OCI-LY1 (cell line): ENCODE results near the gene STYXL1.

Experiments used
- H2AFZ ChIP-seq: fragments of 200-600 bp; sonication (generic), shearing (Covaris generic); 2 replicates; pipeline ENCODE4 v1.6.0; 2014; ENCODE audit warnings: antibody characterized with exemption, mild to moderate bottlenecking, low read length
- H3F3A ChIP-seq: fragments of 200-600 bp; sonication (generic), shearing (Covaris generic); 2 replicates; pipeline ENCODE4 v1.6.0; 2014; ENCODE audit warnings: mild to moderate bottlenecking, antibody characterized with exemption, low read length, moderate library complexity; ENCODE audit not compliant: insufficient read depth
- H3K27ac ChIP-seq: fragments of 200-600 bp; sonication (generic); 2 replicates; pipeline ENCODE4 v1.5.1; 2014; ENCODE audit warnings: low read length, mixed run types, mild to moderate bottlenecking, low read depth; ENCODE audit not compliant: poor library complexity, severe bottlenecking
- H3K27me3 ChIP-seq: fragments of 200-600 bp; sonication (generic); 2 replicates; pipeline ENCODE4 v1.6.0; 2014; ENCODE audit warnings: antibody characterized with exemption, mild to moderate bottlenecking, low read length, moderate library complexity; ENCODE audit not compliant: insufficient read depth
- H3K36me3 ChIP-seq: fragments of 200-600 bp; sonication (generic); 2 replicates; pipeline ENCODE4 v1.6.1; 2014; ENCODE audit warnings: mild to moderate bottlenecking, antibody characterized with exemption, low read length, moderate library complexity, mixed read lengths; ENCODE audit not compliant: insufficient read depth
- H3K4me1 ChIP-seq: fragments of 200-600 bp; sonication (generic); 2 replicates; pipeline ENCODE4 v1.5.1; 2014; ENCODE audit warnings: mild to moderate bottlenecking, low read length, moderate library complexity; ENCODE audit not compliant: insufficient read depth, severe bottlenecking
- H3K4me2 ChIP-seq: fragments of 200-600 bp; sonication (generic), shearing (Covaris generic); 2 replicates; pipeline ENCODE4 v1.6.1; 2014; ENCODE audit warnings: low read length
- H3K4me3 ChIP-seq: fragments of 200-600 bp; sonication (generic); 2 replicates; pipeline ENCODE4 v1.5.1; 2014; ENCODE audit warnings: low read length, low read depth, mild to moderate bottlenecking, mixed read lengths; ENCODE audit not compliant: poor library complexity, severe bottlenecking
- H3K79me2 ChIP-seq: fragments of 200-600 bp; shearing (Covaris generic); 2 replicates; pipeline ENCODE4 v1.6.1; 2016; ENCODE audit warnings: mixed run types, low read length, mixed read lengths; ENCODE audit not compliant: insufficient read depth
- H3K9ac ChIP-seq: fragments of 200-600 bp; sonication (generic), shearing (Covaris generic); 2 replicates; pipeline ENCODE4 v1.6.1; 2014; ENCODE audit warnings: mild to moderate bottlenecking, low read length, mixed read lengths
- H3K9me2 ChIP-seq: fragments of 200-600 bp; sonication (generic), shearing (Covaris generic); 2 replicates; pipeline ENCODE4 v1.6.1; 2014; ENCODE audit warnings: low read depth, mild to moderate bottlenecking, low read length, mixed read lengths
- H3K9me3 ChIP-seq: fragments of 200-600 bp; shearing (Covaris generic); 2 replicates; pipeline ENCODE4 v1.6.1; 2014; ENCODE audit warnings: low read length, mixed read lengths
- H4K20me1 ChIP-seq: fragments of 200-600 bp; sonication (generic), shearing (Covaris generic); 2 replicates; pipeline ENCODE4 v1.6.0; 2016; ENCODE audit warnings: mild to moderate bottlenecking, low read length; ENCODE audit not compliant: insufficient read depth
- EZH2 ChIP-seq: fragments of 200-600 bp; sonication (generic), shearing (Covaris generic); IDR thresholded peaks from 2 replicates; pipeline ENCODE4 v1.8.0; 2017; ENCODE audit warnings: borderline replicate concordance, mixed run types, mild to moderate bottlenecking, antibody characterized with exemption, low read length, moderate library complexity, mixed read lengths
- TF ChIP-seq, protein P1 (sequence below): fragments of 200-600 bp; sonication (generic), shearing (Covaris generic); IDR thresholded peaks from 2 replicates; pipeline ENCODE4 v1.5.1; 2017; ENCODE audit warnings: mild to moderate bottlenecking, antibody characterized with exemption, low read length, moderate library complexity, mixed read lengths

The STYXL1 gene

DNA sequence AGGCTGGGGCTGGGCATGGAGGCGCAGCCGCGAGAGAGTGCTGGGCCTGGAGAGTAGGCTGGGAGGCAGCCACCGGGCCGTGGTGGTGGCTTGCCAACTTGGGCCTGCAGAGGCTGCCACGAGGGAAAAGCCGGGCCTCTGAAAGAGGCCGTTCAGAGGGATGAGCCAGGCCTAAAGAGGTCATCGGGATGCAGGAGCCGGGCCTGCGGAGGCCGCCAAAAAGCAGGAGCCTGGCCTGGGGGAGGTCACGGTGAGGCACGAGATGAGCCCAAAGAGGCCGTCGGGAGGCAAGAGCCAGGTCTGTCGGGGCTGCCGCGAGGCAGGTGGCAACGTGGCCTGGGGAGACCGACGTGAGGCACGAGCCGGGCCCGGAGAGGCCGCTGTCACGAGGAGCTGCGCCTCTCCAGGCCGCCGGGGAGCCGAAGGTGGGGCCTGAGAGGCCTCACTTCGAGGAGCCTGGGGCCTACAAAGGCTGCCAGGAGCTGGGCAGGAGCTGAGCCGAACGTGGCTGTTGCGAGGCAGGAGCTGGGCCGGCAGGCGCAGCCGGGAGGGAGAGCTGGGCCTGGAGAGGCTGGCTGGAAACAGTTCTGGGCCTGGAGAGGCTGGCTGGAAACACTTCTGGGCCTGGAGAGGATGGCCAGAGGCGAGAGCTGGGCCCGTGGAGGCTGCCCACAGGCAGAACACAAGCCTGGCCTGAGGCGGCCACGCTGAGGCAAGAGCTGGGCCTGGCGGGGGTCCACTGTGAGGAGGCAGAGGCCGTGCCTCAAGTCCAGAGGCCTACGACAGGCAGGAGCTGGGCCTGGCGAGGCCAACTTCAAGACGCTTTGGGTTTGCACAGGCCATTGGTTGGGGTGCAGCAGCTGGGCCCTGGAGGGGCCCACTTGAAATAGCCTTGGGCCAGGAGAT lies 24.7 kb upstream of the STYXL1 start:
- H3K9ac ChIP-seq: no peak overlapping the region
- H3F3A ChIP-seq: no peaks in the 10 kb centered on the region
- TF ChIP-seq EZH2: no peak
- TF ChIP-seq, protein P1, sequence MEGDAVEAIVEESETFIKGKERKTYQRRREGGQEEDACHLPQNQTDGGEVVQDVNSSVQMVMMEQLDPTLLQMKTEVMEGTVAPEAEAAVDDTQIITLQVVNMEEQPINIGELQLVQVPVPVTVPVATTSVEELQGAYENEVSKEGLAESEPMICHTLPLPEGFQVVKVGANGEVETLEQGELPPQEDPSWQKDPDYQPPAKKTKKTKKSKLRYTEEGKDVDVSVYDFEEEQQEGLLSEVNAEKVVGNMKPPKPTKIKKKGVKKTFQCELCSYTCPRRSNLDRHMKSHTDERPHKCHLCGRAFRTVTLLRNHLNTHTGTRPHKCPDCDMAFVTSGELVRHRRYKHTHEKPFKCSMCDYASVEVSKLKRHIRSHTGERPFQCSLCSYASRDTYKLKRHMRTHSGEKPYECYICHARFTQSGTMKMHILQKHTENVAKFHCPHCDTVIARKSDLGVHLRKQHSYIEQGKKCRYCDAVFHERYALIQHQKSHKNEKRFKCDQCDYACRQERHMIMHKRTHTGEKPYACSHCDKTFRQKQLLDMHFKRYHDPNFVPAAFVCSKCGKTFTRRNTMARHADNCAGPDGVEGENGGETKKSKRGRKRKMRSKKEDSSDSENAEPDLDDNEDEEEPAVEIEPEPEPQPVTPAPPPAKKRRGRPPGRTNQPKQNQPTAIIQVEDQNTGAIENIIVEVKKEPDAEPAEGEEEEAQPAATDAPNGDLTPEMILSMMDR: no peak
- H3K27me3 ChIP-seq: no peaks in the 10 kb centered on the region; the same call in 1 of the 2 replicates
- H3K9me3 ChIP-seq: no peaks in the 10 kb centered on the region
- no peaks in the 10 kb centered on the region for H3K79me2 ChIP-seq
- no peaks in the 10 kb centered on the region for H3K9me2 ChIP-seq
- H3K4me2 ChIP-seq: no peak overlapping the region
- peaks cover 3% of the 10 kb centered on the region; the same call in 1 of the 2 replicates for H3K36me3 ChIP-seq
- H3K4me3 ChIP-seq: no peak overlapping the region
- H3K27ac ChIP-seq: no peak overlapping the region
- H2AFZ ChIP-seq: no peak overlapping the region
- H4K20me1 ChIP-seq: no peaks in the 10 kb centered on the region
- no peaks in the 10 kb centered on the region for H3K4me1 ChIP-seq

DNA sequence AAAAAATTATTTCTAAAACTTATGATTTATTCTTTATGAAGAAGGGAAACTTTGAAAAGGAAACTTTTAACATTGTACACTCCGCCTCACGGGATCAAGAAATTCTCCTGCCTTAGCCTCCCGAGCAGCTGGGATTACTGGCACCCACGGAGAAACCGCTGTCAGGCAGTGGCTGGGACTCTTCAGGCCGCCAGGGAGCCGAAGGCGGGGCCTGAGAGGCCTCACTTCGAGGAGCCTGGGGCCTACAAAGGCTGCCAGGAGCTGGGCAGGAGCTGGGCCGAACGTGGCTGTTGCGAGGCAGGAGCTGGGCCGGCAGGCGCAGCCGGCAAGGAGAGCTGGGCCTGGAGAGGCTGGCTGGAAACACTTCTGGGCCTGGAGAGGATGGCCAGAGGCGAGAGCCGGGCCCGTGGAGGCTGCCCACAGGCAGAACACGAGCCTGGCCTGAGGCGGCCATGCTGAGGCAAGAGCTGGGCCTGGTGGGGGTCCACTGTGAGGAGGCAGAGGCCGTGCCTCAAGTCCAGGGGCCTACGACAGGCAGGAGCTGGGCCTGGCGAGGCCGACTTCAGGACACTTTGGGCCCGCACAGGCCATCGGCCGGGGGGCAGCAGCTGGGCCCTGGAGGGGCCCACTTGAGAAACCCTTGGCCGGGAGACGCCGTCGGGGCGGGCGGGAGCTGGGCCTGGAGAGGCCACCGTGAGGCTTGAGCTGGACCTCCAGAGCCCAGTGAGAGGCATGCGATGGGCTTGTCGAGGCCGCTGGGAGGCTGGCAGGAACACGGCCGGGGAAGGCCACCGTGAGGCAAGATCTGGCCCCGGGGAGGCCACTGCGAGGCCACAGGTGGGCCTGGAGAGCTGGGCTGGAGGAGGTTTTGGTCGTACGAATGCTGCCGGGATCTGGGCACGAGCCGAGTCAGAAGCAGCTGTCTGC lies 23.8 kb upstream of the STYXL1 start:
- Histone ChIP-seq H3F3A (no peaks in the 10 kb centered on the region), H3K4me2 (no peak overlapping the region), H3K27me3 (no peaks in the 10 kb centered on the region; the same call in 1 of the 2 replicates), H3K4me1 (no peaks in the 10 kb centered on the region), H3K9me3 (no peaks in the 10 kb centered on the region), H3K27ac (no peak overlapping the region), H3K9me2 (no peaks in the 10 kb centered on the region), H3K36me3 (peaks cover 12% of the 10 kb centered on the region), H3K4me3 (no peak overlapping the region), H3K79me2 (no peaks in the 10 kb centered on the region), H4K20me1 (no peaks in the 10 kb centered on the region), H3K9ac (no peak overlapping the region), H2AFZ (no peak overlapping the region)
- TF ChIP-seq, protein P1: no peak
- no peak for TF ChIP-seq EZH2

DNA sequence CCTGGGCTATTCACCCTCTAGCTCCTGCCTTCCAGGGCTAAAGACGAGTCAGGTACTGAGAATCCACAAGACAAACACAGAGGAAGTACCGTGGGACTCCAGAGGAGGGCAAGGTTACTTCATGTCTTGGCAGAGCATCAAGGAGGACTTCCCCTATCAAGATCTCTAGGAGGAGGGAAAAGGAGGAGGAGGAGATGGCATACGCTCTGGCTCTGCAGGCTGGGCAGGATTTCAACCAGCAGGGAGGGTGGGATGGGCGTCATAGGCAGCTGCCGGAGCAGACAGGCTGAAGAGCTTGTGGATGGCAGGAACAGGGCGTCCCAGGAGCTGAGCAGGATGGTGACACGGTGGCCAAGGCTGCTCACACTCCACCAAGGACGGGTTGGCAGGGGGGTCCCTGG lies 21.4 kb upstream of the STYXL1 start:
- Histone ChIP-seq H3K4me3 (no peak overlapping the region), H3K4me1 (no peaks in the 10 kb centered on the region), H3K4me2 (no peak overlapping the region), H3K79me2 (no peaks in the 10 kb centered on the region), H2AFZ (no peak overlapping the region), H3K9me3 (no peaks in the 10 kb centered on the region), H3K9me2 (no peaks in the 10 kb centered on the region), H3F3A (no peaks in the 10 kb centered on the region), H4K20me1 (no peaks in the 10 kb centered on the region), H3K36me3 (peaks cover 36% of the 10 kb centered on the region), H3K27ac (no peak overlapping the region), H3K9ac (no peak overlapping the region), H3K27me3 (no peaks in the 10 kb centered on the region; the same call in 1 of the 2 replicates)
- no peak for TF ChIP-seq EZH2
- TF ChIP-seq, protein P1: no peak; the same call in 1 of the 2 replicates
